Upper lobe of right lung (tissue), 1 donor: ENCODE results near the gene SGK1. TPM values are rescaled to one million over a fixed set of nuclear protein-coding genes. Genes with fewer than 3 reads are reported as not detected.

Experiments used
- ATAC-seq: fragments of 200-7000 bp; cut with Tn5 transposase; one replicate; pipeline ENCODE4 v1.9.1; 2020; ENCODE audit warnings: mild to moderate bottlenecking, moderate library complexity
- DNase-seq: peaks from one replicate; pipeline ENCODE4 v3.0.0-alpha.2; 2020
- H3K27ac ChIP-seq: fragments of 200-600 bp; one replicate; pipeline ENCODE4 v1.8.0; 2022
- H3K27me3 ChIP-seq: fragments of 200-600 bp; one replicate; pipeline ENCODE4 v1.8.0; 2022; ENCODE audit warnings: mild to moderate bottlenecking
- H3K36me3 ChIP-seq: fragments of 200-600 bp; one replicate; pipeline ENCODE4 v1.8.0; 2022
- H3K4me1 ChIP-seq: fragments of 200-600 bp; one replicate; pipeline ENCODE4 v1.8.0; 2022
- H3K4me3 ChIP-seq: fragments of 200-600 bp; one replicate; pipeline ENCODE4 v1.8.0; 2022; ENCODE audit warnings: mild to moderate bottlenecking
- H3K9me3 ChIP-seq: fragments of 200-600 bp; one replicate; pipeline ENCODE4 v1.8.0; 2022
- intact Hi-C: fragments of 100-400 bp; cut with DNase I; formaldehyde crosslinking; loops from one replicate; pipeline ENCODE4 v1.11.0; 2022
- total RNA-seq: library from RNA; stranded (reverse); fragmentation: NEBNext Ultra II Directional; extraction: Animal tissue kit (Norgen Biotek cat#: 25700); gene quantifications from one replicate; pipeline ENCODE4 v1.2.1, GENCODE V29; 2021
- TF ChIP-seq, protein P1 (sequence below): fragments of 200-600 bp; IDR thresholded peaks from one replicate; pipeline ENCODE4 v1.8.0; 2022; ENCODE audit warnings: antibody characterized with exemption
- donor health status: DM: no; HTN: yes; CAD: no; lungs with severe emphysema.

The SGK1 gene
- total RNA-seq, 1 donor from 2014 or later = 204 TPM

DNA sequence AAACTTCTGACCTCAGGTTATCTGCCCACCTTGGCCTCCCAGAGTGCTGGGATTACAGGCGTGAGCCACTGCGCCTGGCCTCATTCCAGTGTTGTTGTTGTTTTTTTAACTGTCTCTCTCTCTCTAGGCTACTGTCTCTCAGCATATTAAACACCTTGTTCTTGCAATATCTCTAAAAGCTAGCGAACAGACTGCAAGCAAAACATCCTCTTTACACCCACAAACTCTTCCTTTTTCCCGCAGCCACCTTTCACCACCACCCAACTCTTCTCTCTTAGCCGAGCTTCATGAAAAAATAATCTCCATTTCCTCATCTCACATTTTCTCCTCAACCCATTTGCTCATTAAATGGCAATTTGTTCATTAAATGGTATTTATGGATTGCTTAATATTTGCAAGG, 45.5 kb downstream of the SGK1 start:
- DNase-seq = no peak
- no peaks in the 10 kb centered on the region for H3K9me3 ChIP-seq
- no peak for ATAC-seq
- no peak overlapping the region for H3K27ac ChIP-seq
- H3K27me3 ChIP-seq = no peaks in the 10 kb centered on the region
- TF ChIP-seq, protein P1, sequence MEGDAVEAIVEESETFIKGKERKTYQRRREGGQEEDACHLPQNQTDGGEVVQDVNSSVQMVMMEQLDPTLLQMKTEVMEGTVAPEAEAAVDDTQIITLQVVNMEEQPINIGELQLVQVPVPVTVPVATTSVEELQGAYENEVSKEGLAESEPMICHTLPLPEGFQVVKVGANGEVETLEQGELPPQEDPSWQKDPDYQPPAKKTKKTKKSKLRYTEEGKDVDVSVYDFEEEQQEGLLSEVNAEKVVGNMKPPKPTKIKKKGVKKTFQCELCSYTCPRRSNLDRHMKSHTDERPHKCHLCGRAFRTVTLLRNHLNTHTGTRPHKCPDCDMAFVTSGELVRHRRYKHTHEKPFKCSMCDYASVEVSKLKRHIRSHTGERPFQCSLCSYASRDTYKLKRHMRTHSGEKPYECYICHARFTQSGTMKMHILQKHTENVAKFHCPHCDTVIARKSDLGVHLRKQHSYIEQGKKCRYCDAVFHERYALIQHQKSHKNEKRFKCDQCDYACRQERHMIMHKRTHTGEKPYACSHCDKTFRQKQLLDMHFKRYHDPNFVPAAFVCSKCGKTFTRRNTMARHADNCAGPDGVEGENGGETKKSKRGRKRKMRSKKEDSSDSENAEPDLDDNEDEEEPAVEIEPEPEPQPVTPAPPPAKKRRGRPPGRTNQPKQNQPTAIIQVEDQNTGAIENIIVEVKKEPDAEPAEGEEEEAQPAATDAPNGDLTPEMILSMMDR = no peak
- H3K36me3 ChIP-seq = no peaks in the 10 kb centered on the region
- intact Hi-C loops = no loop called here
- peaks cover 4% of the 10 kb centered on the region for H3K4me1 ChIP-seq
- no peak overlapping the region for H3K4me3 ChIP-seq

GRCh38 chr6:134267917-134268361, 50.0 kb downstream of the SGK1 start:
- intact Hi-C loops = no loop called here
- TF ChIP-seq, protein P1 = no peak
- ATAC-seq = no peak

GRCh38 chr6:134266776-134267175, 51.1 kb downstream of the SGK1 start:
- intact Hi-C loops = no loop called here
- TF ChIP-seq, protein P1 = no peak
- DNase-seq (no peak), ATAC-seq (no peak)
- Histone ChIP-seq H3K27ac (no peak overlapping the region), H3K27me3 (no peaks in the 10 kb centered on the region), H3K4me1 (no peaks in the 10 kb centered on the region), H3K9me3 (no peaks in the 10 kb centered on the region), H3K4me3 (no peak overlapping the region), H3K36me3 (no peaks in the 10 kb centered on the region)

More at GRCh38 chr6:134267917-134268361, 50.0 kb downstream of the SGK1 start:
- Histone ChIP-seq H3K27me3 (no peaks in the 10 kb centered on the region), H3K36me3 (no peaks in the 10 kb centered on the region), H3K27ac (no peak overlapping the region), H3K9me3 (no peaks in the 10 kb centered on the region), H3K4me3 (no peak overlapping the region), H3K4me1 (peaks cover 4% of the 10 kb centered on the region)
- no peak for DNase-seq

- no peaks in the 10 kb centered on the region for H3K9me3 ChIP-seq
- intact Hi-C loops = no loop called here
Measured at GRCh38 chr6:134261766-134262165, 56.1 kb downstream of the SGK1 start.

DNA sequence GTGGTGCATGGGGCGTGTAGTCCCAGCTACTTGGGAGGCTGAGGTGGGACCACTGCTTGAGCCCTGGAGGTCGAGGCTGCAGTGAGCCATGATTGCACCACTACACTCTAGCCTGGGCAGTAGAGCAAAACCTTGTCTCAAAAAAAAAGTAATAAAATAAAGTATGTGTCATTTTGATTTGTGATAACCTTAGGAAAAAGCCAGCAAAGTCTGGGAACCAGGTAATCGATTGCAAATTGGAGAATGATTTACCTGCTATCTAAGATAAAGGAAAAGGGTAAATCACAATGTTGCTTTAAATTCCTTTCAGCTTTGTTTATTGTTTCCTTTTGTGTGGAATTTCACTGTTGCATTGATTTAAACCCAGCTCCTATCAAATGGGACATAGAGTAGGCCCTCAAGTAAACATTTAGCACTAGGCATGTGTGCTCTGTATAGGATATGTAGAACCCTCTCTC, 59.0 kb downstream of the SGK1 start:
- TF ChIP-seq, protein P1 = no peak
- H3K27me3 ChIP-seq = no peaks in the 10 kb centered on the region
- H3K4me1 ChIP-seq = no peaks in the 10 kb centered on the region
- H3K9me3 ChIP-seq = no peaks in the 10 kb centered on the region
- H3K27ac ChIP-seq = no peak overlapping the region
- ATAC-seq (no peak), DNase-seq (no peak)
- intact Hi-C loops = no loop called here
- no peak overlapping the region for H3K4me3 ChIP-seq
- H3K36me3 ChIP-seq = no peaks in the 10 kb centered on the region

More at GRCh38 chr6:134261766-134262165, 56.1 kb downstream of the SGK1 start:
- Histone ChIP-seq H3K4me1 (no peaks in the 10 kb centered on the region), H3K36me3 (no peaks in the 10 kb centered on the region), H3K4me3 (no peak overlapping the region), H3K27ac (no peak overlapping the region), H3K27me3 (no peaks in the 10 kb centered on the region)
- no peak for DNase-seq
- TF ChIP-seq, protein P1 = no peak
- no peak for ATAC-seq

DNA sequence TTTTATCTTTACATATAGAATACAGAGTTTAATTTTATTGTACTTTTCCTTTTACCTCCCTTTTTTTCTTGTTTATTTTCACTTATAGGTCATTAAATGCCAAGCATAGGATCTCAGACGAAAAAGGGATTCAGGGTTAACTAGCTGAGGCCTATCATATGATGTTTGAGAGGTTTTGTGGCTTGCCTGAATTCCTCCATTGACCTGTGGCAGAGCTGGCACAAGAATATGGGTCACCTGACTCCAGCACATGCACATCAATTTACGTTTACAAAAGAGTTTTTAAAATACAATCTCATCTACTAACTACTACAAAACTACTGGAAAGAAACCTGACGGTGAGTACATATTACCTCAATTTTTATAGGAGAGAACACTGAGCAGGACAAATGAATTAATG, 60.4 kb downstream of the SGK1 start:
- Histone ChIP-seq H3K4me3 (no peak overlapping the region), H3K4me1 (no peaks in the 10 kb centered on the region), H3K9me3 (no peaks in the 10 kb centered on the region), H3K27me3 (no peaks in the 10 kb centered on the region), H3K36me3 (no peaks in the 10 kb centered on the region), H3K27ac (no peak overlapping the region)
- ATAC-seq (no peak), DNase-seq (no peak)
- intact Hi-C loops = no loop called here
- TF ChIP-seq, protein P1 = no peak
